IgD-negative memory B cell (primary cell): Measurements from ENCODE around the gene PKNOX2. TPM values are rescaled to one million over a fixed set of nuclear protein-coding genes. Genes with fewer than 3 reads are reported as not detected.

Experiments used
- H3K27ac Mint-ChIP-seq, 3 donors: one replicate each; pipeline ENCODE4 v1.8.0; 2020 to 2022; ENCODE audit warnings: mild to moderate bottlenecking in 3 of 3, mixed read lengths in 3 of 3, moderate library complexity in 1 of 3
- H3K27me3 Mint-ChIP-seq: one replicate; pipeline ENCODE4 v1.8.0; 2021; ENCODE audit warnings: mixed read lengths
- H3K36me3 Mint-ChIP-seq: one replicate; pipeline ENCODE4 v1.8.0; 2020; ENCODE audit warnings: mild to moderate bottlenecking, mixed read lengths
- H3K4me1 Mint-ChIP-seq, 3 donors: one replicate each; pipeline ENCODE4 v1.8.0; 2020 to 2022; ENCODE audit warnings: mixed read lengths in 3 of 3, mild to moderate bottlenecking in 1 of 3
- H3K4me3 Mint-ChIP-seq, 4 donors: one replicate each; pipeline ENCODE4 v1.8.0; 2020 to 2022; ENCODE audit warnings: mild to moderate bottlenecking in 4 of 4, mixed read lengths in 4 of 4, moderate library complexity in 3 of 4
- H3K9me3 Mint-ChIP-seq, 3 donors: one replicate each; pipeline ENCODE4 v1.8.0; 2020 to 2021; ENCODE audit warnings: mixed read lengths in 3 of 3, mild to moderate bottlenecking in 1 of 3
- polyA plus RNA-seq: library from polyadenylated mRNA; unstranded; fragments of 300-500 nt; fragmentation: Illumina TruSeq; gene quantifications from one replicate; pipeline ENCODE4 v1.2.3, GENCODE V29; 2021

The PKNOX2 gene
- polyA plus RNA-seq, 1 donor from 2014 or later, result not detected

DNA sequence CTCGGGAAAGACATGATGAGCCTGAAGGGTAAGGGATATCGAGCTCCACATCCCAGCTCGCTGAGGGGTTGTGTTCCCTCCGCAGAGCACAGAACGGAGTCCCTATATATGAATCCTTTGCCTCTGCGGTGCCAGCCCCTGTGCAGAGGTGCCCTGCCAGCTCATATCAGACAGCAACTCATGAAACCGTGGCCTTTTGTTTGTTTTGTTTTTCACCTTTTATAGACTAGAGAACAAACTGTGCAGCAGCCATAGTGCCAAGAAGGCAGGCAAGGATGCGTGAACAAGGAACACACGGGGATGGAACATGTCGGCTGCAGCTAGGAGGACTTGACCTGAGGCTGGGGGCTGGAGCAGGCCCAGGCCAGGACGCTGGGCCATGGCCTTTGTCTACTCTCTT, 109.8 kb downstream of the PKNOX2 start:
- H3K36me3 Mint-ChIP-seq, result no peaks in the 10 kb centered on the region
- no peaks in the 10 kb centered on the region for H3K9me3 Mint-ChIP-seq
- no peaks in the 10 kb centered on the region for H3K4me1 Mint-ChIP-seq
- no peak overlapping the region for H3K4me3 Mint-ChIP-seq
- H3K27me3 Mint-ChIP-seq, result peaks cover 1% of the 10 kb centered on the region
- no peak overlapping the region for H3K27ac Mint-ChIP-seq

DNA sequence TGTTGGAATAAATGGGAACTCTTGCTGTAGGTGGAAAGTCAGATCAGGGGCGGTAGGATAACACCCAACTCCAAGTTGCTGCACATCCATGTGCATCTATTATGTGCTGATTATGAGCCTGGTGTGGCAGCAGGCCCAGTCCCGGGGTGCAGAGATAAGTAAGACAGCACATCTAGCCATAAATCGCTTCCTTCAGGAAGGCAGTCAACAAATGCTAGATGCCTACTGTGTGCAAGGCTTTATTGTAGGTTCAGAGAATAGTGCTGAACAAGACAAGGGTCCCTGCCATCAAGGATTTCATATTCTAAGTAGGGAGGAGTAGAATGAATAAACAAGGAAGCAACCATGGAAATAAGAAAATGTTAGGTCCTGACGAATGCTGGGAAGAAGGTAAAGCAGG, 110.2 kb downstream of the PKNOX2 start:
- no peaks in the 10 kb centered on the region for H3K36me3 Mint-ChIP-seq
- H3K4me3 Mint-ChIP-seq, result no peak overlapping the region
- no peak overlapping the region for H3K27ac Mint-ChIP-seq
- H3K4me1 Mint-ChIP-seq, result no peaks in the 10 kb centered on the region
- H3K27me3 Mint-ChIP-seq, result peaks cover 1% of the 10 kb centered on the region
- no peaks in the 10 kb centered on the region for H3K9me3 Mint-ChIP-seq

DNA sequence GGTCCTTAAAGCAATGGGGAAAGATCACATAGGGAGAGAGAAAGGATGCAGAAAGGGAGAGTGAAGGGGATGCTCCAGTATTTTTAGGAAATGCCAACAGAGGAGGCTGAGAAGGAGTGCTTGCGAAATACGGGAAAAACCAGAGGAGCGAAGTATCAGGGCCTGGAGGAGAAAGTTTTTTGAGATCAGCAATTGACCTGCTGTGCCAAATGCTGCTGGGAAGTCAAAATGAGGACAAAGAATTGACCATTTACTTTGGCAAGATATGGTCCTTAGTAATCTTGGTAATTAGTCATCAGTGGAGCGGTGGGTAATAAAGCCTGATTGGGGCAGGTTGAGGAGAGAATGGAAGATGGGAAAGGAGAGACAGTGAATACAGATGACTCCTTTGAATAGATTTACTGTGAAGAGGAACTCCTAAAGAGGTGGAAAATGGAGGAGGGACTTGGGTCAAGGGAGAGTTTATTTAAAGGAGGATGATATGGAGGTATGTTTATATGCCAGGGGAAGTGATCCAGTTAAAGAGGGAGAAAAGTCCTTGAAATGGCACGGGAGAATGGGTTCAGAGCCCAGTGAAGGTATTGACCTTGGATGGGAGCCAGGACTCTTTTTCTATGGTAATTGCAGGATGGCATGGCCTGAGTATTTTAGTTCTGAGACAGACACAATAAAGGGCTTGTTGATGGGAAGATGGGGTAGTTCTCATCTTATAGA, 111.5 kb downstream of the PKNOX2 start:
- H3K27ac Mint-ChIP-seq, result no peak overlapping the region
- H3K27me3 Mint-ChIP-seq, result peaks cover 1% of the 10 kb centered on the region
- H3K36me3 Mint-ChIP-seq, result no peaks in the 10 kb centered on the region
- H3K4me3 Mint-ChIP-seq, result no peak overlapping the region
- H3K9me3 Mint-ChIP-seq, result no peaks in the 10 kb centered on the region
- no peaks in the 10 kb centered on the region for H3K4me1 Mint-ChIP-seq

DNA sequence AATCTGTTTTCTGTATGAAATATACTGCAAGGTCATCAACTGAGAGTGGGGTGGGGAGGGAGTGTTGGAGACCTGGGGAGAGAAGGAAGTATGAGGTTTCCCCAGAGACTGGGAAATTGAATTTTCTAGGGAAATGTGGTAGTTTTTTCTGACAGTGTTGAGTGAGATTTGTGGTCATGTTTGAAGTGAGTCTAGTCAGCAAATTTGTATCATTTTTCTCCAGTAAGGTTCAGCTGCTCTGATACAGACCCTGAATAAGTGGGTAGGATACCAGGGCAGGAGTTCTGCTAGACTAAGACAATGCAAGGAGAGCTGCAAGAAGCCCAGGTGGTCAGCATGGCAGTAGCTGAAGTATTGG, 112.0 kb downstream of the PKNOX2 start:
- Mint-ChIP-seq H3K4me1 (no peaks in the 10 kb centered on the region), H3K27ac (no peak overlapping the region), H3K27me3 (peaks cover 1% of the 10 kb centered on the region), H3K9me3 (no peaks in the 10 kb centered on the region), H3K4me3 (no peak overlapping the region), H3K36me3 (no peaks in the 10 kb centered on the region)

DNA sequence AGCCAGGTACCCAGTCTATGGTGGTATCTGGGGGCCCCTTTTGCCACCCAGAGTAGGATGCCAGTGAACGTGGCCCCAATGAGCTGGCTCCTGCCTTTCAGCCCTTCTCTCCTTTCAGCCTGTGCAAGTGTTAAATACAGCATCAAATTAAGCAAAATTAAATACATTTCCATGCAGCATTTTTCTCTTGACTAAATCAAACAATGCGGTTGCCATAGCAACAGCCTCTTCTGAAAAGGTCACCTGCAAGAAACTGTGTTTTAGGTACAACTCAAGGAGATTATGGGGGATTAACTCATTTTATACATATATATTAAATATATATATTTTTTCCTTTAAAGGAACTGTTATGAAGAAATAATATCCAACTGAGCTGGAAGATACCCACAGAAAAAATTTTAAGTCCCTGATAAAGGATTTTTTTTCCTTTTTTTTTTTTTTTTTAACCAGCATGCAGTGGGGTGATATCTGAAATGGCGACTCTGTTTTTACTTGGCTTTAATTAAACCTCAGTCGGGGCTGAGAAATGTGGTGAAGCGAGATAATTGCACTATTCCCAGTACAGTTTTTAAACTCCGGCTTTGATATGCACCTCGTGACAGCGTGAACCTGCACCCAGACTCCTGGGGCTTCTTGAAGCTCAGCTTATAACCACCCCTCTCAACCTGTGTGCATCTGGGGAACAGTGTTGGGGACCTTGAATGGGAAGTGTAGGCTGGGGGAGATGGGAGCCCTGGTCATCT, 115.3 kb downstream of the PKNOX2 start:
- Mint-ChIP-seq H3K27ac (no peak overlapping the region), H3K4me3 (no peak overlapping the region), H3K4me1 (no peaks in the 10 kb centered on the region), H3K36me3 (no peaks in the 10 kb centered on the region), H3K9me3 (no peaks in the 10 kb centered on the region), H3K27me3 (no peaks in the 10 kb centered on the region)

DNA sequence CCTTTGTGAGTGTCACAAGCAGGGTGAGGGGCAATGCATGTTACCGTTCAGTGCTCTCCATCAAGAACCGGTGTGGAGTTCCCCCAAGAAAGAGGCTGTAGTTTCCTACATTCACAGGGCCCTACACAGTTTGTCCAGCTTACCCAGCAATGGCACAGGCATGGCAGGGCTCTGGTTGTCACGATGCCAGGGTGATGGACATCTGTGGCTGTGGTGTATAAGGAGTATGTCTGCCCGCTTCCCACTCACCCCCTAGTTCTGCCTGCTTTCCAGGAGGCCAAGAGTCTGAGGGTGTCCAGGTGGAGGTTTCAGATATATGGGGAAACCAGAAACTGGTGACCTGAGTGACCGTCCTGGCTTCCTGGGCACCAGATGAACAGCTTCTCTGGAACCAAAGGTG, 116.1 kb downstream of the PKNOX2 start:
- no peak overlapping the region for H3K4me3 Mint-ChIP-seq
- H3K27ac Mint-ChIP-seq, result no peak overlapping the region
- H3K9me3 Mint-ChIP-seq, result no peaks in the 10 kb centered on the region
- H3K36me3 Mint-ChIP-seq, result no peaks in the 10 kb centered on the region
- H3K4me1 Mint-ChIP-seq, result no peaks in the 10 kb centered on the region
- no peaks in the 10 kb centered on the region for H3K27me3 Mint-ChIP-seq

DNA sequence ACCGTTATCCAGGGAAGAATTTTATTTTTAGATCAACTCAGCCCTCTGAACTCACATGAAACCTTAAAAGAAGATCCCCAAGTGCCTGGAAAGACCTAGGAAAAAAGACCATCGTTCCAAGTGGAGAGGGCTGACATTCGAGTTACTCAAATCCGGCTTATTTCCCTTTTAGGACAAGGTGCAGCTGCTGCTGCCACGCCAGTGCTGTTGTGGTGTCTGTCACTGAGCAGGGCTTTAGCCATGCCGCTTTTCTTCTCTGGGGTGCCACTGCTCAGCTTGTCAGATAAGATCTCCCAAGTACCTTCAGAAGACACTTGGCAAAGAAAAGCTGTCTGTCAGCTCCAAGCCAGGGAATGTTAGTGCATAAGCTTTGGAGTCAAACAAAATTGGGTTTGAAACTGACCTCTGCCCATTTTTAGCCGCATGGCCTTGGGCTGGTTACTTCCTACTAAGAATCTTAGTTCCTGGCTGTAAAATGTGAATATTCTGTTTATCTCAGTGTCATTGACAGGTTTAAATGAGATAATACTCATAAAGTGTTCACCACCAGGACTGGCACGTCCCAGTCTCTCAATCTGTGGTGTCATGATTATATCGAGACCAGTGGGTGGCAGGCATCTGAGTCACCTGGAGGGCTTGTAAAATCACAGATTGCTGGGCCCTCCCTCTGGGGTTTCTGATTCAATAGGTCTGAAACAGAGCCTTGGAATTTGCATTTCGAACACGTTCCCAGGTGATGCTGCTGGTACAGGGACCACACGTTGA, 117.5 kb downstream of the PKNOX2 start:
- H3K4me3 Mint-ChIP-seq, result no peak overlapping the region
- no peaks in the 10 kb centered on the region for H3K9me3 Mint-ChIP-seq
- no peaks in the 10 kb centered on the region for H3K27me3 Mint-ChIP-seq
- no peak overlapping the region for H3K27ac Mint-ChIP-seq
- no peaks in the 10 kb centered on the region for H3K36me3 Mint-ChIP-seq
- no peaks in the 10 kb centered on the region for H3K4me1 Mint-ChIP-seq

DNA sequence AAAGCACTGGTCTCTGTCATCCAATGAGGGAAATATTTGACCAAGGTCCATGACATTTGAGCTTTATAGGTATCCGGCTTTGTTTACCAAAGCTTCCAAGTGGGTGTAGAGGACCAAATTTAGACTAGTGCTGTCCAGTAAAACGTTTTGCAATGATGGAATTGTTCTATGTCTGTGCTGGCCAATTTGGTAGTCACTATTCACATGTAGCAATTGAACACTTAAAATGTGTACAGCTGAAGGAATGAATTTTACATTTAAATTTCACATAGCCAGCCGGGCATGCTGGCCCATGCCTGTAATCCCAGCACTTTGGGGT, 118.0 kb downstream of the PKNOX2 start:
- Mint-ChIP-seq H3K27me3 (no peaks in the 10 kb centered on the region), H3K36me3 (no peaks in the 10 kb centered on the region), H3K4me1 (no peaks in the 10 kb centered on the region), H3K27ac (no peak overlapping the region), H3K9me3 (no peaks in the 10 kb centered on the region), H3K4me3 (no peak overlapping the region)

DNA sequence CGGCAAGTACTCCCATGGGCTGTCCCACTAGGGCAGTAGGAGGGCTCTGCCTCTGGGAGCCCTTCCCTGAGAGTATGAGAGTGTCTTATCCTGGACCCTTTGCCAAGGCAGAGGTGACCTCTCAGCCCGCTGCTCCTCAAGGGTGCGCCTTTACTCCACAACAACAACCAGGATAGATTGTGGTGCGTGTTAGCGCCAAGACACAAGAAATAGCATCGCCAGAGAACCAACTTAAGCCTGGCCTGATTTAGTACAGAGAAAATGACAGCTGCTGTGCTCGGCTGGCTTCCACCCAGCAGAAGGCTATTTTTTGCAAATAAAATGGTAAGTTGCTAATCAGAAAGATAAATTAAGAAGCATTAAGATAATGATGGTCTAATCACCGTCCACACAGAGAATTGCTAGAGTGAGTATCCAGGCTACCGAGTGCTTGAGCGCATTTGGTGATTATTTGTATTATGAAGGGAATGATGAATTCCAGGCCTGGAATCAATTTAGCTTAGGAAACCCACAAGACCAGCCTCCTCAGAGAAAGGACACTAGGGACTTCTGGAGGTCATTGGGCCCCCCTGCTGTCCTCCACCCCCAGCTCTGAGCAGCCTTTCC, 119.8 kb downstream of the PKNOX2 start:
- Mint-ChIP-seq H3K27me3 (peaks cover 6% of the 10 kb centered on the region), H3K36me3 (no peaks in the 10 kb centered on the region), H3K4me3 (no peak overlapping the region), H3K4me1 (no peaks in the 10 kb centered on the region), H3K9me3 (no peaks in the 10 kb centered on the region), H3K27ac (no peak overlapping the region)

DNA sequence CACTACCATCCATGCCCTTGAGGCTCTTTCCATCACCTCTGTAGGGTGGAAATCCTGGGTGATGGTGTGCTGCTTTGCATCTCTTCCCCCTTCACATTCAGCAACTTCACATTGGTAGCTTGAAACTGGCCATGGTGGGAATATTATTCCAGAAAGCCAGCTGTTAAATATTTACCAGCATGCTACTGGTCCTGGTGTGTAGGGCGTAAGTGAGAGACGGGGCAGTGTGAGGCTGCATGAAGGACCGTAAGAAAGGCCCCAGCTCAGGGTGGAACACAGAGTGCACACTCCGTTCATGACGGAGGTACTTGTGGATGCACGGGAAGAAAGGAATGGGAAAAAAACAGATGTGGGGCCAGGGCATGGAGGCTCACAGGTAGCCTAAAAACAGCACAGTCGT, 121.3 kb downstream of the PKNOX2 start:
- no peaks in the 10 kb centered on the region for H3K4me1 Mint-ChIP-seq
- H3K4me3 Mint-ChIP-seq, result no peak overlapping the region
- no peak overlapping the region for H3K27ac Mint-ChIP-seq
- H3K9me3 Mint-ChIP-seq, result no peaks in the 10 kb centered on the region
- peaks cover 8% of the 10 kb centered on the region for H3K27me3 Mint-ChIP-seq
- H3K36me3 Mint-ChIP-seq, result no peaks in the 10 kb centered on the region

DNA sequence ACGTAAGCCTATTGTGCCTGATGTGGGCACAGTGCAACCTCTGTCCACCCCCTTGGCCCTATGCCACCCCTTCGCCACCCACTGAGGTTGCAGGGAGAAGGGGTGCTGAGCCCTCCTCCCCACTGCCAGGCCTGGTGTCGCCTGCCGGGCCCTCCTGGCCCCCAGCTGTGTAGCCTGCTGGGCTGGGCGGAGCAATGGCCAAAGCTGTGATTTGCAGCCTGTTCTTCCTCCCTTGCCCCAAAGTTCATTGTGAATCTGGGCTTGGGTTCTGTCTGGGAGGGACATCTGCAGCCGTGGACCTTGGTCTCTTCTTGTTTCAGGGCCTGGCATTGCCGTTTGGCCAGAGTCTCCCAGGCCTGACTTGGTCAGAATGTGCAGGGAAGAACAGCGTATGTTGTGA, 121.9 kb downstream of the PKNOX2 start:
- Mint-ChIP-seq H3K27me3 (peaks cover 8% of the 10 kb centered on the region), H3K27ac (no peak overlapping the region), H3K4me3 (no peak overlapping the region)

DNA sequence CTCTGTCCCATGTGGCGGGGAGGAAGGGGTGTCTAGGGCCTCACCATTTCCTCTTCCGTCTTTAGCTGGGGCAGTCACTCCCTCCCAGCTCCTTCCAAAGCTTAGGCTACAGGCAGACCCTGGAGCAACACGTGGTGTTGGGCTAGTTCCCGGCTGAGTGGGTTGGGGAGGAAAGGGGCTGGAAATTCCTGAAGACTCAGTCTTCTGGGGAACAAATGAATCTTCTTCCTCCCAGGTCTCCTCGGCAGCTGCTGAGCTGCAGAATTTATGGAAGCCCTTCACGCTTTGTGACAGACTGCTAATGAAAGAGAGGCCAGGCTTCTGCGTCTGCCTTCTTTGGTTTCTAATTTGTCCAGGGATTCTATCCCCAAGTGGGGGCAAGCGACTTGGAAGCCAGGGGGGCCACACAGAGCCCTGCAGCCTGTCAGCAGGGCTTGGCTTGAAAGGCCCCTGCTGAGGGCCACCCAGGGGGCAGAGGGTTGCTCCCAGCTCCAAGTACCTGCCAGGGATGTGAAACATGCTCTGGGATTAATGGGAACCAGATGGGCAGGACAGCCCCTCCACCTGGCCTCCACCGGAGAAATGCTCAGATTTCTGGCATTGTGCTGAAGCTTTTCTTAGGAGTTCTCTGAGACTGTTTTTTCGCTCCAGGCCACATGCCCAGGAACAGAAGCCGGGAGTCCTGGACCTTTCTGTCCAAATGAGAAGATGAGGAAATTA, 123.1 kb downstream of the PKNOX2 start:
- Mint-ChIP-seq H3K27me3 (peaks cover 8% of the 10 kb centered on the region), H3K36me3 (no peaks in the 10 kb centered on the region)

More for the DNA sequence above, 121.9 kb downstream of the PKNOX2 start:
- Mint-ChIP-seq H3K4me1 (no peaks in the 10 kb centered on the region), H3K9me3 (no peaks in the 10 kb centered on the region), H3K36me3 (no peaks in the 10 kb centered on the region)

DNA sequence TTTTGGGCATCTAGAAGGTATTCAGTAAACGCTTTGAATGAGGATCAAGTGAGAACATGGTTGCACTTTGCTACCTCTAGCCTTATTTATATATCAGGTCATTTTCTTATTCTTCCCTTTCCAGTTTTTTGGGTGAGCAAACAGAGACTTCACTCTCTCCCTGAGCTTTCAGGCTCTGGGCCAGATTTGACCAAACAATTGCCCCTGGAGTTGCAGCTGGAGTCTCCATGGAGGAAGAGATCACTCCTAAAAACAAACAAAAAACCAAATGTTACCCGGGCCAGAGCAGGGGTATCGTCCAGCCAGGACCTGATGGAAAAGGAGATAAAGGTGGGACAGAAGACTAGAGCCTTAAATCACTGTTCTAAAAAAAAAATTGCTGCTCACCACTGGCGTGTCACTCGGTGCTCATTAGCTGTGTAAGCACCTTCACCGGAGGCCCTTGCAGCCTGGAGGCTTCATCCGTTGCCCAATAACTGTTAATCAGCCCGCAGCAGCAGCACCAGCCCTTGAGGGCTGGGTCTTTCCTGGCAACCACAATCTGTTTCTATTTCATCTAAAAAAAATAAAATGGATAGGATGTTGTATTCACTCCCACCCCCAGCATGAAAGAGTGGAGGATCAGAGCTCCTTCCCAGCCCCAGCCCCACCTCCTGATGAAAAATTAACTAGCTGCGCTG, 125.0 kb downstream of the PKNOX2 start:
- Mint-ChIP-seq H3K27me3 (peaks cover 8% of the 10 kb centered on the region), H3K27ac (no peak overlapping the region)

More for the DNA sequence above, 123.1 kb downstream of the PKNOX2 start:
- H3K9me3 Mint-ChIP-seq, result no peaks in the 10 kb centered on the region
- H3K4me3 Mint-ChIP-seq, result no peak overlapping the region
- no peaks in the 10 kb centered on the region for H3K4me1 Mint-ChIP-seq
- no peak overlapping the region for H3K27ac Mint-ChIP-seq

DNA sequence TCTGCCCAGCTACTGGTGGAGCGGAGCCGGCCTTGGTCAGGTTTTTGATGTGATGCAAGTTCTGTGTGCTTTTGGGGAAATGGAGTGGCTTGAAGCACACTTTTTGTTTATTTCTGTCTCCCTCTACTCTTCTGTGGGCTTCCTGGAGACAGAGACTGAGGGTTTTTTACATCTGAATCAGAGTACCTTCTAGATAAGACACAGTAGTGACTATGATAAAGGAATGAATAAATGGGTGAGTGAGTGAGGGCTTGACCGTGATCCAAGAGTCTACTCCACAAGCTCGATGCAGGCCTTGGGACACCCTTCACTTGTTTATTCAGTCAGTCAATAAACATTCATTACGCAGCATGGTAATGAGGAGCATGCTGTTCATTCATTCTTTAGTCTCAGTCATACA, 125.7 kb downstream of the PKNOX2 start:
- Mint-ChIP-seq H3K4me1 (no peaks in the 10 kb centered on the region), H3K27me3 (peaks cover 8% of the 10 kb centered on the region), H3K36me3 (peaks cover 3% of the 10 kb centered on the region), H3K4me3 (no peak overlapping the region), H3K27ac (no peak overlapping the region), H3K9me3 (no peaks in the 10 kb centered on the region)

More for the DNA sequence above, 125.0 kb downstream of the PKNOX2 start:
- peaks cover 3% of the 10 kb centered on the region for H3K36me3 Mint-ChIP-seq
- no peak overlapping the region for H3K4me3 Mint-ChIP-seq
- no peaks in the 10 kb centered on the region for H3K9me3 Mint-ChIP-seq
- no peaks in the 10 kb centered on the region for H3K4me1 Mint-ChIP-seq
